GM19099 (cell line): ENCODE measurements around the gene SAP25.
A peak's percentile ranks its signal among the peaks of the same experiment; 100 is the strongest.

Source experiments
- POLR2A ChIP-seq: IDR thresholded peaks from 3 replicates; pipeline ENCODE4 v1.6.1; 2011; ENCODE audit warnings: low read depth; ENCODE audit not compliant: insufficient read length; ENCODE audit errors: extremely low read depth

Gene SAP25

DNA sequence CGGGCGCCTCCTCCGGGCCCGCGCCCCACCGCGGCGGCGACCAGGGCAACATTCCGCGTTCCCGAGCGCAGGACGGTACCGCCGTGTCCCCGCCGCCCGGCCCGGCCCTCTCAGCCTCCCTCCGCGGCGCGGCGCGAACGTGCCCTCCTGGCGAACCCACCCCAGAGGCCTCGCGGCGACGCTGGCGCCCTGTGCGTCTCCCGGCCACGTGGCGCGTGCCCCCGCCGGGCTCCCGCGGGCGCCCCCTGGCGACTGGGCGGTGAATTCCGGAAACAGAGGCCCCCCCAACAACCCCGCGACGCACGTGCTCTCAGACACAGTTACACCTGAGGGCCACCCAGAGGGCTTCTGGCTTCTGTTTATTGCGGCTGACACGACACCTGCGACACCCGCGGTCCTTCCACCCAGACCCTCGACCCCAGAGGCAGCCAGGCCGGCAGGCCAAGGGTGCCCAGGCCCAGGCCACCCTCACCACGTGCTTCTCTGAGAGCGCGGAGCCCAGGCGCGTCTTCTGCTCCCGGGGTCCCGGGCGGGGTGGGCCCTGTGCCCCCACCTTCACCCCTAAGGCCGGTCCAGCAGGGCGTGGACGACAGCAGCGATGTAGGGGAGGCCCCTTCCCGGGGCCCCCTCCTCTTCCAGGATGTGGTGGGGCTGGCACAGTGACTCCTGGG is at the start of gene SAP25:
SAP25 (minus strand) TSS at position 210 of the 671 bp plus-strand sequence; CDS start at position 52, 158 bp downstream.
- TF ChIP-seq POLR2A, result no peak

DNA sequence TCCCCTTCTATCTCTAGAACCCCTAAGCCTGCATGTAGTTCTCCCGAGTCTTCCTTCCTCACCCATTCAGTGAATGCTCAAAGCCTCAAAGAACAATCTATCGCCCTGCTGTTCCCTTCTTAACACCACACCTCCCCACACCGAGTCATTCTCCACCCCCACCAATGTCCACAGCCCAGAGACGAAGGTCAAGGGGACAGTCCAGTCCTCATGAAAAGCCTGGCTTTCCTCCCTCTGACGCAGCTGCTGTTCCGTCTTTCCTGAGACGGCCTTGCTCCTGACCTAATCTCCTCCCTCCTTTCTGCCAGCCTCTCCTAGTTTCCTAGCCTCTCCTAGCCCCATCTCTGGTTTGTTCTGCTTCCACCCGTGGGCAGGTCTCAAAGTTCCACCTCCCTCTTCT is 47.9 kb upstream of the SAP25 start:
- no peak for TF ChIP-seq POLR2A

DNA sequence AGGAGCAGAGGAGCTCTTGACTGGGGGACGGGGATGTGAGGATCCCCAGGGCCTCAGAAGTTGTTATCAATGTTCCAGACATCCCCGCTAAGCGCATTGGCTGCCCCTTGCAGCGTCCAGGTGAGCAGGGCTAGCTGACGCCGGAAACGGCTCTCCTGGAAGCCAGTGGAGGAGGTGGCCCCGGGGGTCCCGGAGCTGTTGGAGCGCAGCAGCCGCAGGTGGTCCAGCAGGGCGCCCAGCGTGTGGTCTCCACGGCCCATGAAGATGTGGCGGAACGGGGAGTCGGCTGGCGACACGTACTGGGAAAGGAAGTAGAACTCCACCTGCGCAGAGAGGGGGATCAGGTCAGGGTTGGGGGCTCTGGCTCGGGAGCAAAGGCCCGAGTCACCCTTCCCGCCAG is 47.1 kb upstream of the SAP25 start:
- TF ChIP-seq POLR2A, result no peak

GRCh38 chr7:100620239-100620638 is 46.5 kb upstream of the SAP25 start:
- no peak for TF ChIP-seq POLR2A

DNA sequence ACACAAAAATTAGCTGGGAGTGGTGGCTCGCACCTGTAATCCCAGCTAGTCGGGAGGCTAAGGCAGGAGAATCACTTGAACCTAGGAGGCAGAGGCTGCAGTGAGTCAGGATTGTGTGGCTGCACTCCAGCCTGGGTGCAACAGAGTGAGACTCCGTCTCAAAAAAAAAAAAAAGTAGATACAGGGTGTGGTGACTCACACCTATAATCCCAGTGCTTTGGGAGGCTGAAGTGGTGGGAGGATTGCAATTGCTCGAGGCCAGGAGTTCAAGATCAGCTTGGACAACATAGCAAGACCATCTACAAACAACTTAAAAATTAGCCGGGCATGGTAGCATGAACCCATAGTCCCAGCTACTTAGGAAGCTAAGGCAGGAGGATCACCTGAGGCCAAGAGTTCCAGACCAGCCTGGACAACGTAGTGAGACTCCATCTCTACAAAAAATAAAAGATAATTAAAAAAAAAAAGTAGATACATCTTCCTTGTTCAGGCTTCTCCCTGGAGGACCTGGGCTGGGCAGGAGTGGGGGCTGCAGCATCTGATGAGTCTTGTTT is 40.7 kb upstream of the SAP25 start:
- TF ChIP-seq POLR2A, result no peak

DNA sequence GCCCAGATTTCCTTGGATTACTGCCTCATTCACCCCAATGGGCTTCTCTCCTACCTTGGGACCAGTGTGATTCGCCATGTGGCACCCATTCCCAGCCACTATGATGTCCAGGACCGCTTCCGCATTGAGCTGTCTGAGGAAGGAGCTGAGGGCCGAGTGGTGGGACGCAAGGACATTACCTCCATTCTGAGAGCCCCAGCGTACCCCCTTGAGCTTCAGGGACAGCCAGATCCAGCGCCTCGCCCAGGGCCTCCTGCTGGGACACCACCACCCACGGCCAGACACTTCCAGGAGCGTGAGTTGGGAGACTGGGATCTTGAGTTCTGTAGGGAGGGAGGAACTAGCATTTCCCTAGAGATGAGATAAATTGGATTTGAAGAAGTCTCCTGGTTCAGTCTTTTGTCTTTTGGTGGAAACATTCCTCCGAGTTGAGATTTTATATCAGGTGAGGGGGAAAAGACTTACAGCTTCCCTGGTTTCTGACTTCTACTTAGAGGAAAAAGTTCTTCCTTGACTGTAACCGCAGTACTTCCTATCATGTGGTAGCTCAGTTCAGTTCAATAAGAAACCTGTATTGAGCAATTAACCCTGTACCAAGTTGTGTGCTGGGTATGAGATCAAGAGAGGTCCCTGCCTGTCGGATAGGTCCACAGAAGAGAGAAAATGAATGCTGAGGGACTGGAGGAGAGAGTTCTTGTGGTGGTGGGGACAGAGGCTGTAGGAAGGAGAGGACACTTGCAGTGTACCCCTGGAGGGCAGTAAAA is 39.9 kb upstream of the SAP25 start:
- TF ChIP-seq POLR2A, result no peak

DNA sequence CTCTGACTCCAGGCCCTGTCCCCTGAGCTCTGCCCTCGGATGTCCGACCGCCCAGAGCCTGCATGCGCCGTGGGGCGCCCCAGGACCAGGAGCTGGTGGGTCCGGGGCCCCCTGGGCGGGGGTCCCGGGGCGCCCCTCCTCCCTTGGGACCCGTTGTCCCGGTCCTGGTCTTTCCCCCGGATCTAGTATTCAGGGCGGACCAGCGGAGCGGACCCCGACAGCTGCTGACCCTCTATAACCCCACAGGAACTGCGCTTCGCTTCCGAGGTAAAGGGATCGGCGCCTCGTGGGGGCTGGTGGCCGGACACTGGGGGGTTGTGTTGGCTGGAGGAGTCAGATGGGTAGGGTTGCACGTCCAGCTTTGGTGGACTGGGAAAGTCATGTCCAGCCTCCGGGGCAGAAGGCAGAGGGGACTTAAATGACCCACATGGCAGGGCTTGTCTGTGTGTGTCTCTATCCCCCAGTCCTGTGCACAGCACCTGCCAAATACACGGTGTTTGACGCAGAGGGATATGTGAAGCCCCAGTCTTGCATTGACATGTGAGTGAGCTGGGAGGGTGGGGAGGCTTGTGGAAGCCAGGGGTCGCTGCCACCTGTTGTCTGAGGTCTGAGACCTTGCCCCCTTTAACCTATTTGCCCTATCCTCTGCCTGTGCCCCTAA is 39.2 kb upstream of the SAP25 start:
- no peak for TF ChIP-seq POLR2A

GRCh38 chr7:100611983-100612729 is 38.5 kb upstream of the SAP25 start, which contains the start of gene MOSPD3:
Gene MOSPD3, plus strand, starts transcription at chr7:100612540. Its CDS starts 252 bp downstream, at chr7:100612792.
- peak; percentile 91 for TF ChIP-seq POLR2A

- TF ChIP-seq POLR2A, result no peak
Observed at GRCh38 chr7:100609958-100610357, 36.3 kb upstream of the SAP25 start.

- no peak for TF ChIP-seq POLR2A
Observed at GRCh38 chr7:100607111-100607510, 33.4 kb upstream of the SAP25 start.

DNA sequence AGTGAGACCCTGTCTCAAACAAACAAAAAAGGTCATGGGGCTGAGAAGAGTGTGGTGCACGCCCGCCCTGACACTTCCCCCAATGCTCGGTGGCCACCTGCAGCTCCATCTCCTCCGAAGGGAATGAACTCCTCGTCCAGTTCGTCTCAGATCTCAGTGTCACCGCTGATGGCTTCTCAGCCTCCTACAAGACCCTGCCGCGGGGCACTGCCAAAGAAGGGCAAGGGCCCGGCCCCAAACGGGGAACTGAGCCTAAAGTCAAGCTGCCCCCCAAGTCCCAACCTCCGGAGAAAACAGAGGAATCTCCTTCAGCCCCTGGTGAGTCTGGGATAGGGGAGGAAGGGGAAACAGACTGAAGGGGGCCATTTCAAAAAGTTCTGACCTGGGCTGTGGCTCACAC is 32.6 kb upstream of the SAP25 start:
- TF ChIP-seq POLR2A, result no peak

DNA sequence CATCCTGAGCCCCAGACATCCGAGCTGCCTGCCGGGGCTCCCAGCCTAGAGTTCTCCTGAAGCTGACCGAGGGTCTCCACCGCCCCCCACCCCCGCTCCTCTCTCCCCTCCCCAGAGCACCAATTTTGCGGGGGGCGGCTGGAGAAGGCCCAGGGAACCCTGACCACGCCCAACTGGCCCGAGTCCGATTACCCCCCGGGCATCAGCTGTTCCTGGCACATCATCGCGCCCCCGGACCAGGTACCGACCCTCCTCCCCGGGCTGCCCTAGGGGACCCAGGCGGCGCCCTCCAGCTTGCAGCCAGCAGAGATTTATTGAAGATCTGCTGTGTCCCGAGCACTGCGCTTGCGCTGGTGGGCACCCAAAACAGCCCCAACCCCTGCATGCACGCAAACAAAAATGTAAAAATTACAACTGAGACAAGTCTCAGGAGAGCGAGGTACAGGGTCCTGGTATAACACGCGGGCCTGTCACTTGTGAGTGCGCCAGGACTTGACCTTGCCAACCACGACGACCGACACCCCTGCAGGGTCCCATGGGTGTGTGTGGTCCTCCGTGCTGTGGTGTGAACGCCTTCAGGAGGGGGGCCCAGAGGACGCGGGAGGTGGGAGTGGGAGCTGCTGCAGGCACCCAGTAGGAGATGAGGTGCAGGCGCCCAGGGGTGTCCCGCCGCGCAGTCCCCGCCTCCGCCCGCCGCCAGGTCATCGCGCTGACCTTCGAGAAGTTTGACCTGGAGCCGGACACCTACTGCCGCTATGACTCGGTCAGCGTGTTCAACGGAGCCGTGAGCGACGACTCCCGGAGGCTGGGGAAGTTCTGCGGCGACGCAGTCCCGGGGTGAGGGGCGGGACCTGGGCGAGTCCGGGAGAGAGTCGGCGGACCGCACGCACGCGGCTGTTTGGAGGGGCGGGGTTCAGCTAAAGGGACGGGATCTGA is 31.5 kb upstream of the SAP25 start:
- no peak for TF ChIP-seq POLR2A
